ELR (cell line): Measurements from ENCODE around the gene RTN4R.

Source experiments
- DNase-seq: peaks from one replicate; pipeline ENCODE4 v3.0.0-alpha.2; 2015; ENCODE audit warnings: low read depth

Gene RTN4R

GRCh38 chr22:20213833-20214708, 54.0 kb downstream of the RTN4R start:
- no peak for DNase-seq

- no peak for DNase-seq
Observed at GRCh38 chr22:20212754-20213699, 55.1 kb downstream of the RTN4R start.

GRCh38 chr22:20211997-20212753, 55.9 kb downstream of the RTN4R start:
- no peak for DNase-seq

GRCh38 chr22:20211409-20211996, 56.6 kb downstream of the RTN4R start:
- no peak for DNase-seq

- no peak for DNase-seq
Observed at GRCh38 chr22:20210473-20211059, 57.6 kb downstream of the RTN4R start.

- DNase-seq, result no peak
Observed at GRCh38 chr22:20209761-20210250, 58.3 kb downstream of the RTN4R start.

GRCh38 chr22:20208713-20209310, 59.3 kb downstream of the RTN4R start:
- no peak for DNase-seq

- no peak for DNase-seq
Observed at GRCh38 chr22:20207277-20208025, 60.7 kb downstream of the RTN4R start.

GRCh38 chr22:20206709-20207215, 61.4 kb downstream of the RTN4R start:
- peak; percentile 59 for DNase-seq

GRCh38 chr22:20205964-20206708, 62.0 kb downstream of the RTN4R start:
- peak; percentile 79 for DNase-seq

GRCh38 chr22:20205464-20205963, 62.6 kb downstream of the RTN4R start:
- no peak for DNase-seq

- DNase-seq, result no peak
Observed at GRCh38 chr22:20204806-20205205, 63.3 kb downstream of the RTN4R start.

- DNase-seq, result no peak
Observed at GRCh38 chr22:20204311-20204710, 63.8 kb downstream of the RTN4R start.

GRCh38 chr22:20203552-20204201, 64.4 kb downstream of the RTN4R start:
- peak; percentile 67 for DNase-seq

- no peak for DNase-seq
Observed at GRCh38 chr22:20203142-20203551, 65.0 kb downstream of the RTN4R start.

GRCh38 chr22:20201837-20202392, 66.2 kb downstream of the RTN4R start:
- no peak for DNase-seq

GRCh38 chr22:20199906-20200305, 68.2 kb downstream of the RTN4R start:
- no peak for DNase-seq

- DNase-seq, result no peak
Observed at GRCh38 chr22:20199413-20199842, 68.7 kb downstream of the RTN4R start.
